Panc1 (cell line): Measurements from ENCODE around the gene FMO3. TPM values are rescaled to one million over a fixed set of nuclear protein-coding genes. Genes with fewer than 3 reads are reported as not detected.

Experiments used
- ATAC-seq: fragments of 200-7000 bp; cut with Tn5 transposase; 2 replicates; pipeline ENCODE4 v1.9.1; 2020; ENCODE audit warnings: mild to moderate bottlenecking, moderate library complexity
- BruUV-seq: library from RNA; stranded (reverse); fragments of 400-500 nt; replicated peaks from 2 replicates; lab custom pipeline; 2021; lab: Mats Ljungman, UMichigan
- CTCF ChIA-PET: fragments of 300-600 bp; sonication (Branson Sonifier 250); formaldehyde crosslinking; loops from one replicate; lab custom pipeline; 2022; ENCODE audit warnings: antibody characterized with exemption; lab: Charles Lee
- POLR2A ChIA-PET: fragments of 300-600 bp; sonication (Branson Sonifier 250); formaldehyde crosslinking; loops from one replicate; lab custom pipeline; 2022; ENCODE audit warnings: antibody characterized with exemption; lab: Charles Lee
- DNase-seq: peaks from one replicate; pipeline ENCODE4 v3.0.0-alpha.2; 2010; ENCODE audit warnings: low read depth, low spot score
- H3K27ac ChIP-seq: 2 replicates; pipeline ENCODE4 v1.5.1; 2011; ENCODE audit warnings: mild to moderate bottlenecking, low read length, inconsistent platforms
- H3K27me3 ChIP-seq: fragments of 200-500 bp; sonication (Bioruptor generic); 2 replicates; pipeline ENCODE4 v1.6.0; 2014; ENCODE audit warnings: low read length, inconsistent platforms; ENCODE audit not compliant: control insufficient read depth, insufficient read depth
- H3K36me3 ChIP-seq: fragments of 200-500 bp; sonication (Bioruptor generic); 2 replicates; pipeline ENCODE4 v1.5.1; 2014; ENCODE audit warnings: inconsistent platforms, mild to moderate bottlenecking, low read length, moderate library complexity; ENCODE audit not compliant: control insufficient read depth, insufficient read depth
- H3K4me1 ChIP-seq: 2 replicates; pipeline ENCODE4 v1.5.1; 2011; ENCODE audit warnings: inconsistent platforms, mild to moderate bottlenecking, low read length, moderate library complexity; ENCODE audit not compliant: control insufficient read depth, insufficient read depth
- H3K4me3 ChIP-seq, 2 experiments: 2 replicates each; pipeline ENCODE4 v1.5.1; 2011 to 2012; ENCODE audit warnings: low read depth in 2 of 2, low read length in 2 of 2, mild to moderate bottlenecking in 2 of 2, inconsistent platforms in 1 of 2, moderate library complexity in 1 of 2
- H3K9me3 ChIP-seq: fragments of 200-500 bp; sonication (Bioruptor generic); 2 replicates; pipeline ENCODE4 v1.5.1; 2014; ENCODE audit warnings: low read depth, mild to moderate bottlenecking, inconsistent platforms, low read length, moderate library complexity; ENCODE audit not compliant: control insufficient read depth, insufficient read depth
- CTCF ChIP-seq: fragments of 450-650 bp; IDR thresholded peaks from 2 replicates; pipeline ENCODE4 v1.5.1; 2017; ENCODE audit warnings: mild to moderate bottlenecking
- POLR2AphosphoS5 ChIP-seq: IDR thresholded peaks from 2 replicates; pipeline ENCODE4 v1.6.1; 2012; ENCODE audit warnings: mild to moderate bottlenecking, low read depth, low read length, moderate library complexity
- REST ChIP-seq, 2 experiments: IDR thresholded peaks; 2 replicates each; pipeline ENCODE4 v1.6.1; 2011 to 2012; ENCODE audit warnings: low read depth in 2 of 2, control low read depth in 1 of 2, low read length in 1 of 2, mild to moderate bottlenecking in 1 of 2, moderate library complexity in 1 of 2; ENCODE audit not compliant: insufficient read depth in 1 of 2
- SIN3A ChIP-seq: IDR thresholded peaks from 2 replicates; pipeline ENCODE4 v1.6.1; 2012; ENCODE audit warnings: low read depth, mild to moderate bottlenecking, low read length, moderate library complexity, borderline replicate concordance; ENCODE audit not compliant: insufficient read depth
- TCF7L2 ChIP-seq: IDR thresholded peaks from 2 replicates; pipeline ENCODE4 v1.6.1; 2011; ENCODE audit warnings: mild to moderate bottlenecking, low read depth, low read length, inconsistent platforms
- in situ Hi-C: cut with HindIII; loops from 2 replicates; pipeline ENCODE4 v1.10.0; 2016; ENCODE audit warnings: low sequenced_read_pairs, low pct_unique_long_range_greater_than_20kb
- intact Hi-C: fragments of 100-400 bp; cut with micrococcal nuclease; formaldehyde crosslinking; loops from one replicate; pipeline ENCODE4 v1.10.0; 2022; ENCODE audit not compliant: unreplicated experiment
- total RNA-seq: library from RNA; stranded (reverse); gene quantifications from one replicate; pipeline ENCODE4 v1.2.1, GENCODE V29; 2021; ENCODE audit not compliant: unreplicated experiment

The FMO3 gene
- total RNA-seq, 1 experiment from 2014 or later: not detected

GRCh38 chr1:171128463-171128862 is 37.8 kb downstream of the FMO3 start:
- intact Hi-C loops (no loop called here), in situ Hi-C loops (no loop called here)
- ATAC-seq (no peak), DNase-seq (no peak)
- no peak for TF ChIP-seq CTCF
- no peak for TF ChIP-seq REST (IDR thresholded peaks at IDR 0.05; ENCODE audit: insufficient read depth in 1 of 2, low read depth in 2 of 2, low read length in 1 of 2)
- no peak for TF ChIP-seq TCF7L2
- TF ChIP-seq POLR2AphosphoS5: no peak
- no peak for TF ChIP-seq SIN3A
- no peaks in the 10 kb centered on the region for H3K36me3 ChIP-seq
- BruUV-seq: no TSS peak
- no peaks in the 10 kb centered on the region for H3K4me1 ChIP-seq
- H3K27me3 ChIP-seq: no peaks in the 10 kb centered on the region
- no peaks in the 10 kb centered on the region for H3K9me3 ChIP-seq
- H3K27ac ChIP-seq: no peak overlapping the region
- ChIA-PET CTCF (no interaction called here), POLR2A (no interaction called here)
- H3K4me3 ChIP-seq: no peak overlapping the region

GRCh38 chr1:171134204-171134923 is 43.7 kb downstream of the FMO3 start:
- no peak for TF ChIP-seq TCF7L2
- TF ChIP-seq POLR2AphosphoS5: no peak
- TF ChIP-seq CTCF: no peak
- TF ChIP-seq REST (IDR thresholded peaks at IDR 0.05; ENCODE audit: insufficient read depth in 1 of 2, low read depth in 2 of 2, low read length in 1 of 2): no peak
- TF ChIP-seq SIN3A: no peak
- no TSS peak for BruUV-seq
- H3K9me3 ChIP-seq: no peaks in the 10 kb centered on the region
- in situ Hi-C loops (no loop called here), intact Hi-C loops (no loop called here)
- no peaks in the 10 kb centered on the region for H3K4me1 ChIP-seq
- POLR2A ChIA-PET: no interaction called here
- no peak for DNase-seq
- H3K36me3 ChIP-seq: no peaks in the 10 kb centered on the region
- H3K27me3 ChIP-seq: no peaks in the 10 kb centered on the region
- no peak overlapping the region for H3K27ac ChIP-seq
- CTCF ChIA-PET: no interaction called here
- no peak overlapping the region for H3K4me3 ChIP-seq
- no peak for ATAC-seq
